ENCODE data around the gene FILIP1L.
A peak's percentile ranks its signal among the peaks of the same experiment; 100 is the strongest.

The FILIP1L gene

DNA sequence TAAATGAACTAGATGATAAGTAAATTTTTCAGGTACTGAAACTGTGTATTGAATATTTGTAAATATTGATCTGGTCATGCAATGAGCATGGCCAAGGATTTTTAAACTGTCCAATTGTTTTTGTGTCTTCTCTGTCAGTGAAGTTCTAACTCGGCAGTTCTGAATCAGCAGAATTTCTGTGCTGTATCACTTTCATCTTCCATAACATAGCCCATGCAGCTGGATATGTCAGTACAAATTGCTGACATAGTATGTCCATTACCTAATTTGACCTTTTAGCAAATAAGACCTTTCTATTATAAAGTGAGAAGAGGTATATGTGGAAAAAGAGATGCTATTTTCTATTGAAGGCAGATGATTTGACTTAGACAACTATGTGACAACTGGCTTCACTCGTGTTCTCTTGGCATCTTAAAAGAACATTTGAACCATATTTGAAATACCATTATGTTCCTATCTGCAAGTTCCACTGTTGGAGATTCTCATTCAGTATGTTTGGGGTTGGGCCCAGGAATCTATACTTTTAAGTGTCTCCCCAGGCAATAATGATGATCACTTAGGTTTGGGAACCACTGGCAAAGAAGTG lies 206.2 kb downstream of the FILIP1L start:
- no peaks in the 10 kb centered on the region for H3K9me3 ChIP-seq (ENCODE audit: control insufficient read depth, insufficient read depth, low read length)
- no peak overlapping the region for H3K27ac ChIP-seq (ENCODE audit: low read length)
- H3K4me1 ChIP-seq (ENCODE audit: control insufficient read depth, insufficient read depth, low read length): peaks cover 1% of the 10 kb centered on the region; the same call in 1 of the 2 replicates
- DNase-seq (ENCODE audit: low read depth, low spot score): no peak
- no CpG with 5 or more reads among the region's 2 CpGs for WGBS (ENCODE audit: insufficient coverage, insufficient read length)
- no peaks in the 10 kb centered on the region for H3K27me3 ChIP-seq (ENCODE audit: control insufficient read depth, insufficient read depth, low read length)
- no peak overlapping the region for H3K4me3 ChIP-seq (ENCODE audit: low read length)
- no peaks in the 10 kb centered on the region for H3K36me3 ChIP-seq (ENCODE audit: control insufficient read depth, insufficient read depth, low read length)

DNA sequence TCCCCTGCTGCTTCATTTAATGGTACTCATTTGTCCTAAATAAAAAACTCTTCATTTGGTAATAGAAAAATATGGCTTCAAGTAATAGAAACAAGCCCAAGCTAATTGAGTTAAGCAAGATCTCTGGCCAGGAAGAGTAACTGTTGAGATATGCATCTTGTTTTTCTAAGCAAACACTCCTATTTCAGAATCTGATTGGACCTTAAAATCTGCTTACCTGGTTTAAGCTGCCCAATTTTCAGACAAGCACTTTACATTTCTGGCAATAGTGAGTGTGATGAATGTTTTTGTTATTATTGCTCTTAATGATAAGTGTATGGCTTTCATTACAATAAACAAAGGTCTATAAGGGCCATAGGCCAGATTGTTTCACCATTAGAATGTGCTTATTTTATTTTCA lies 210.4 kb downstream of the FILIP1L start:
- H3K27me3 ChIP-seq (ENCODE audit: control insufficient read depth, insufficient read depth, low read length): no peaks in the 10 kb centered on the region
- H3K4me3 ChIP-seq (ENCODE audit: low read length): no peak overlapping the region
- no peak for DNase-seq (ENCODE audit: low read depth, low spot score)
- H3K27ac ChIP-seq (ENCODE audit: low read length): no peak overlapping the region
- H3K9me3 ChIP-seq (ENCODE audit: control insufficient read depth, insufficient read depth, low read length): no peaks in the 10 kb centered on the region
- no peaks in the 10 kb centered on the region for H3K36me3 ChIP-seq (ENCODE audit: control insufficient read depth, insufficient read depth, low read length)
- peaks cover 1% of the 10 kb centered on the region; the same call in 1 of the 2 replicates for H3K4me1 ChIP-seq (ENCODE audit: control insufficient read depth, insufficient read depth, low read length)

- Histone ChIP-seq H3K36me3 (ENCODE audit: control insufficient read depth, insufficient read depth, low read length) (no peaks in the 10 kb centered on the region), H3K4me3 (ENCODE audit: low read length) (no peak overlapping the region), H3K27ac (ENCODE audit: low read length) (no peak overlapping the region), H3K27me3 (ENCODE audit: control insufficient read depth, insufficient read depth, low read length) (no peaks in the 10 kb centered on the region), H3K4me1 (ENCODE audit: control insufficient read depth, insufficient read depth, low read length) (peaks cover 1% of the 10 kb centered on the region; the same call in 1 of the 2 replicates), H3K9me3 (ENCODE audit: control insufficient read depth, insufficient read depth, low read length) (no peaks in the 10 kb centered on the region)
- no peak for DNase-seq (ENCODE audit: low read depth, low spot score)
- no CpG with 5 or more reads among the region's 1 CpG for WGBS (ENCODE audit: insufficient coverage, insufficient read length)
Observed at GRCh38 chr3:99902091-99902490, 212.2 kb downstream of the FILIP1L start.

DNA sequence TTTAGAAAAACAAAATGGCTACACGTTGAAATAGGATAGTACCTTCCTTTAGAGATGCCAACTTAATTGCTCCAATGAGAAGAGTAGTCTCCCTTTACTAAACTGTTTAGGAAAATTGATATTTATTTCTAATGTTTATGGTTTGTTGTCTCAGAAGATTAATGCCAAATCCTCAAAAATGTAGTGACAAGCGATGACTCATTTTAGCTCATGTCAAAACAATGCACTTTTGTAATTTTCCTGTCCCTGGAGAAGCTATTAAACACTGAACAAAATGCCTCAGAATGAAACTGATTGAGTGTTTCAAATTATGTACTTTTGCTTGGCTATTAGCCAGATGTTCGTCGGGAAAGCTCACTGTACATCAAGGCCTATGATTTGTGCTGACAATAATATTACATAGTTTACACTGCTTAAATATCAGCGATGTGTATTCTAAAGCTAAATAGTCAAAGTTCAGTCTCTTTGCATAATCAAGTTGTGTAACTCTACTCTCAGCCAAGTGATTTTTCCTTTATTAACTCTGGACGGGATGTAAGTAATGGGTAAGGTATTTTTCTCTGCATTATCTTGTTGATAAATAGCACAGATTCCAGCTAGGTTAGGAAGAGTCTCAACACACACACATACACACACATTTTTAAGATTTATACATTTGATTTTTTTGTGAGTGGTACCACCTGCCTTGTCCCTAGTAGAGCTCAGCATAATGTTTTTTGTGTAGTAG lies 212.9 kb downstream of the FILIP1L start:
- H3K27ac ChIP-seq (ENCODE audit: low read length): no peak overlapping the region
- no CpG with 5 or more reads among the region's 6 CpGs for WGBS (ENCODE audit: insufficient coverage, insufficient read length)
- H3K27me3 ChIP-seq (ENCODE audit: control insufficient read depth, insufficient read depth, low read length): no peaks in the 10 kb centered on the region
- H3K36me3 ChIP-seq (ENCODE audit: control insufficient read depth, insufficient read depth, low read length): no peaks in the 10 kb centered on the region
- H3K4me3 ChIP-seq (ENCODE audit: low read length): no peak overlapping the region
- no peak for DNase-seq (ENCODE audit: low read depth, low spot score)
- H3K4me1 ChIP-seq (ENCODE audit: control insufficient read depth, insufficient read depth, low read length): peaks cover 1% of the 10 kb centered on the region; the same call in 1 of the 2 replicates
- no peaks in the 10 kb centered on the region for H3K9me3 ChIP-seq (ENCODE audit: control insufficient read depth, insufficient read depth, low read length)

- WGBS (ENCODE audit: insufficient coverage, insufficient read length): no CpG with 5 or more reads among the region's 1 CpG
- no peak overlapping the region for H3K27ac ChIP-seq (ENCODE audit: low read length)
Observed at GRCh38 chr3:99900248-99900647, 214.1 kb downstream of the FILIP1L start.

DNA sequence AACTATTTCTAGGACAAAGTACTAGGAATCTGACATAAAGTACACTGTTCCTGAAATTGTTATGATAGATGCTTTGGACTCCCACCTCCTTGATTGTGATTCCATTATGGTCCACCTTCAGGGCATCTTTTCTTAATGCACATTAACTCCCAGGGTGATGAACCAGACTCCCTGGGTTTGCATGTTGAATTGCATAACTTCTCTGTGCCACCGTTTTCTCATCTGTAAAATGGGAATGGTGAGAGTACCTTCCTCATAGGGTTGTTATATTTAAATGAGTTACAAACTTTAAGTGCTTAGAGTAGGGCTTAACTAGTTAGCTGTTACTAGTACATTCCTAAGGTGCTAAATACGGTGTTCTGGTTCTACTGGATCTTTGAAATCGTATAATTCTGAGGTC lies 214.7 kb downstream of the FILIP1L start:
- no peak for DNase-seq (ENCODE audit: low read depth, low spot score)
- Histone ChIP-seq H3K4me1 (ENCODE audit: control insufficient read depth, insufficient read depth, low read length) (peaks cover 1% of the 10 kb centered on the region; the same call in 1 of the 2 replicates), H3K9me3 (ENCODE audit: control insufficient read depth, insufficient read depth, low read length) (no peaks in the 10 kb centered on the region), H3K27me3 (ENCODE audit: control insufficient read depth, insufficient read depth, low read length) (no peaks in the 10 kb centered on the region), H3K27ac (ENCODE audit: low read length) (no peak overlapping the region), H3K4me3 (ENCODE audit: low read length) (no peak overlapping the region), H3K36me3 (ENCODE audit: control insufficient read depth, insufficient read depth, low read length) (no peaks in the 10 kb centered on the region)
- no CpG with 5 or more reads among the region's 3 CpGs for WGBS (ENCODE audit: insufficient coverage, insufficient read length)

More at GRCh38 chr3:99900248-99900647, 214.1 kb downstream of the FILIP1L start:
- H3K36me3 ChIP-seq (ENCODE audit: control insufficient read depth, insufficient read depth, low read length): no peaks in the 10 kb centered on the region
- H3K4me1 ChIP-seq (ENCODE audit: control insufficient read depth, insufficient read depth, low read length): peaks cover 1% of the 10 kb centered on the region; the same call in 1 of the 2 replicates
- H3K4me3 ChIP-seq (ENCODE audit: low read length): no peak overlapping the region
- no peaks in the 10 kb centered on the region for H3K27me3 ChIP-seq (ENCODE audit: control insufficient read depth, insufficient read depth, low read length)
- no peaks in the 10 kb centered on the region for H3K9me3 ChIP-seq (ENCODE audit: control insufficient read depth, insufficient read depth, low read length)
- DNase-seq (ENCODE audit: low read depth, low spot score): no peak

GRCh38 chr3:99896482-99896881 lies 217.8 kb downstream of the FILIP1L start:
- Histone ChIP-seq H3K4me3 (ENCODE audit: low read length) (no peak overlapping the region), H3K27me3 (ENCODE audit: control insufficient read depth, insufficient read depth, low read length) (no peaks in the 10 kb centered on the region), H3K36me3 (ENCODE audit: control insufficient read depth, insufficient read depth, low read length) (no peaks in the 10 kb centered on the region), H3K4me1 (ENCODE audit: control insufficient read depth, insufficient read depth, low read length) (peaks cover 1% of the 10 kb centered on the region; the same call in 1 of the 2 replicates), H3K9me3 (ENCODE audit: control insufficient read depth, insufficient read depth, low read length) (no peaks in the 10 kb centered on the region), H3K27ac (ENCODE audit: low read length) (no peak overlapping the region)
- peak; percentile 18 for DNase-seq (ENCODE audit: low read depth, low spot score)
- no CpG with 5 or more reads among the region's 3 CpGs for WGBS (ENCODE audit: insufficient coverage, insufficient read length)

GRCh38 chr3:99895703-99896441 lies 218.4 kb downstream of the FILIP1L start:
- Histone ChIP-seq H3K4me1 (ENCODE audit: control insufficient read depth, insufficient read depth, low read length) (peaks cover 1% of the 10 kb centered on the region; the same call in 1 of the 2 replicates), H3K4me3 (ENCODE audit: low read length) (no peak overlapping the region), H3K9me3 (ENCODE audit: control insufficient read depth, insufficient read depth, low read length) (no peaks in the 10 kb centered on the region), H3K36me3 (ENCODE audit: control insufficient read depth, insufficient read depth, low read length) (no peaks in the 10 kb centered on the region), H3K27ac (ENCODE audit: low read length) (no peak overlapping the region), H3K27me3 (ENCODE audit: control insufficient read depth, insufficient read depth, low read length) (no peaks in the 10 kb centered on the region)
- DNase-seq (ENCODE audit: low read depth, low spot score): no peak
- no CpG with 5 or more reads among the region's 2 CpGs for WGBS (ENCODE audit: insufficient coverage, insufficient read length)

DNA sequence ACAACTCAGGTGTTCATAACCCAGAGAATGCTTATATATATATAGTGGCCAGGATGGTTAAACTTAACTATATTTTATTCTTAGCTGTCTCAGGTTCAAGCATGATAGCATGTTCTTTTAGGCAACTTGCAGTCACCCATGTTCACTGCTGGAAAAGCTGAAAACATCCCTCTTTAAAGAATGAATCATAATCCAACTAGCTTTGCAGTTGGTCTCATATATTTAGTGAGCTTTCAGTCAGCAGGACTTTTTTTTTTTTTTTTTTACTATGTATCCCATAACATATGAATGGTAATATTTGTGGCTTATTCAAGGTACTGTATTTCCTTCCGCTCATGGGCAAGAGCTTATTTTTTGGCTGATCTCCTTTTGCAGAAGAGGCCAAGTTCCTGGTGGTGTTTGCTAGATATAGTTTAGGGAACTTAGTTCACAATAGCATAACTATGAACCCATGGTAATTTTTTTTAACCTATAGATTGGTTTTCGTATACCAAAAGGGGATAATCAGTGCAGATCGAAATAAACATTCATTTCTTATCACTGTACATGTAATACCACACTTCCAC lies 219.1 kb downstream of the FILIP1L start:
- H3K27ac ChIP-seq (ENCODE audit: low read length): no peak overlapping the region
- no CpG with 5 or more reads among the region's 3 CpGs for whole genome bisulfite sequencing (ENCODE audit: insufficient coverage, insufficient read length)
- no peak for DNase-seq (ENCODE audit: low read depth, low spot score)

GRCh38 chr3:99892332-99892731 lies 222.0 kb downstream of the FILIP1L start:
- Histone ChIP-seq H3K27me3 (ENCODE audit: control insufficient read depth, insufficient read depth, low read length) (no peaks in the 10 kb centered on the region), H3K36me3 (ENCODE audit: control insufficient read depth, insufficient read depth, low read length) (no peaks in the 10 kb centered on the region), H3K27ac (ENCODE audit: low read length) (no peak overlapping the region), H3K4me1 (ENCODE audit: control insufficient read depth, insufficient read depth, low read length) (no peaks in the 10 kb centered on the region; the same call in 1 of the 2 replicates), H3K4me3 (ENCODE audit: low read length) (no peak overlapping the region), H3K9me3 (ENCODE audit: control insufficient read depth, insufficient read depth, low read length) (no peaks in the 10 kb centered on the region)
- DNase-seq (ENCODE audit: low read depth, low spot score): no peak

More for the DNA sequence above, 219.1 kb downstream of the FILIP1L start:
- H3K36me3 ChIP-seq (ENCODE audit: control insufficient read depth, insufficient read depth, low read length): no peaks in the 10 kb centered on the region
- no peaks in the 10 kb centered on the region for H3K9me3 ChIP-seq (ENCODE audit: control insufficient read depth, insufficient read depth, low read length)
- H3K27me3 ChIP-seq (ENCODE audit: control insufficient read depth, insufficient read depth, low read length): no peaks in the 10 kb centered on the region
- no peak overlapping the region for H3K4me3 ChIP-seq (ENCODE audit: low read length)
- peaks cover 1% of the 10 kb centered on the region; the same call in 1 of the 2 replicates for H3K4me1 ChIP-seq (ENCODE audit: control insufficient read depth, insufficient read depth, low read length)

Measured in iPS DF 6.9 (cell line).